Neural progenitor cell (in vitro differentiated cells): ENCODE results near the gene INTS6L. TPM values are rescaled to one million over a fixed set of nuclear protein-coding genes. Genes with fewer than 3 reads are reported as not detected.

Experiments used
- DNase-seq: peaks from one replicate; pipeline ENCODE4 v3.0.0-alpha.2; 2016; ENCODE audit warnings: low spot score
- H2AFZ ChIP-seq: fragments of 200-600 bp; sonication (generic); replicated peaks from 2 replicates; pipeline ENCODE4 v1.6.1; 2016; ENCODE audit warnings: antibody characterized with exemption
- H3F3A ChIP-seq: fragments of 200-600 bp; sonication (generic); 2 replicates; pipeline ENCODE4 v1.6.1; 2016; ENCODE audit warnings: antibody characterized with exemption, low read depth
- H3K27ac ChIP-seq: fragments of 200-600 bp; sonication (generic); 2 replicates; pipeline ENCODE4 v1.5.1; 2016; ENCODE audit warnings: mild to moderate bottlenecking
- H3K27me3 ChIP-seq: fragments of 200-600 bp; sonication (generic); 2 replicates; pipeline ENCODE4 v1.6.1; 2016; ENCODE audit warnings: mild to moderate bottlenecking, moderate library complexity
- H3K36me3 ChIP-seq: fragments of 200-600 bp; sonication (generic); 2 replicates; pipeline ENCODE4 v1.5.1; 2016
- H3K4me1 ChIP-seq: fragments of 200-600 bp; sonication (generic); 2 replicates; pipeline ENCODE4 v1.6.1; 2016; ENCODE audit warnings: mixed run types
- H3K4me2 ChIP-seq: fragments of 200-600 bp; sonication (generic); 2 replicates; pipeline ENCODE4 v1.6.1; 2016
- H3K4me3 ChIP-seq: fragments of 200-600 bp; sonication (generic); 2 replicates; pipeline ENCODE4 v1.5.1; 2016
- H3K79me2 ChIP-seq: fragments of 200-600 bp; sonication (generic); 2 replicates; pipeline ENCODE4 v1.6.1; 2016; ENCODE audit warnings: low read depth
- H3K9ac ChIP-seq: fragments of 200-600 bp; sonication (generic); 2 replicates; pipeline ENCODE4 v1.6.1; 2016
- H3K9me3 ChIP-seq: fragments of 200-600 bp; sonication (generic); 2 replicates; pipeline ENCODE4 v1.5.1; 2016; ENCODE audit warnings: low read depth
- H4K20me1 ChIP-seq: fragments of 200-600 bp; sonication (generic); 2 replicates; pipeline ENCODE4 v1.6.1; 2016; ENCODE audit warnings: low read depth
- H3K27ac Mint-ChIP-seq: 3 replicates; pipeline ENCODE4 v1.8.0; 2021; ENCODE audit warnings: mixed read lengths
- H3K27me3 Mint-ChIP-seq: 2 replicates; pipeline ENCODE4 v1.8.0; 2022; ENCODE audit warnings: low read depth, mild to moderate bottlenecking, inconsistent platforms, moderate library complexity, mixed read lengths; ENCODE audit not compliant: insufficient read depth
- H3K36me3 Mint-ChIP-seq: 3 replicates; pipeline ENCODE4 v1.8.0; 2021; ENCODE audit warnings: mixed read lengths
- H3K4me1 Mint-ChIP-seq: 3 replicates; pipeline ENCODE4 v1.8.0; 2021; ENCODE audit warnings: mixed read lengths
- H3K4me3 Mint-ChIP-seq: 3 replicates; pipeline ENCODE4 v1.8.0; 2021; ENCODE audit warnings: mild to moderate bottlenecking, moderate library complexity, mixed read lengths
- H3K9me3 Mint-ChIP-seq: 3 replicates; pipeline ENCODE4 v1.8.0; 2020; ENCODE audit warnings: mixed read lengths
- CTCF ChIP-seq: fragments of 200-600 bp; sonication (generic); IDR thresholded peaks from 2 replicates; pipeline ENCODE4 v1.5.1; 2017; ENCODE audit warnings: antibody characterized with exemption, mild to moderate bottlenecking
- EZH2 ChIP-seq: fragments of 200-600 bp; sonication (generic); IDR thresholded peaks from 2 replicates; pipeline ENCODE4 v1.6.1; 2017; ENCODE audit warnings: antibody characterized with exemption, mild to moderate bottlenecking, moderate library complexity
- EZH2phosphoT487 ChIP-seq: fragments of 200-600 bp; sonication (generic); IDR thresholded peaks from 2 replicates; pipeline ENCODE4 v1.6.1; 2017; ENCODE audit warnings: antibody characterized with exemption
- total RNA-seq: library from RNA; depleted of rRNA; stranded (reverse); fragments of >200 nt; gene quantifications from 2 replicates; pipeline ENCODE4 v1.2.3, GENCODE V29; 2015; ENCODE audit warnings: low replicate concordance

Gene INTS6L
- total RNA-seq, 1 donor from 2014 or later, result 18.3 TPM

GRCh38 chrX:135516376-135516775 is 4.1 kb upstream of the INTS6L start:
- H3K4me2 ChIP-seq, result no peak overlapping the region
- H3K27me3 ChIP-seq, result no peaks in the 10 kb centered on the region
- H3K27ac ChIP-seq, result no peak overlapping the region
- H3K27ac Mint-ChIP-seq, result no peak overlapping the region
- H3K9me3 ChIP-seq, result no peaks in the 10 kb centered on the region
- H4K20me1 ChIP-seq, result no peaks in the 10 kb centered on the region
- H3F3A ChIP-seq, result peaks cover 3% of the 10 kb centered on the region
- no peak overlapping the region for H3K9ac ChIP-seq
- DNase-seq, result peak; percentile 4
- no peak overlapping the region for H3K4me3 ChIP-seq
- H3K27me3 Mint-ChIP-seq, result peaks cover 3% of the 10 kb centered on the region
- no peak overlapping the region for H3K4me3 Mint-ChIP-seq
- no peaks in the 10 kb centered on the region for H3K79me2 ChIP-seq
- H2AFZ ChIP-seq, result no peak overlapping the region
- no peaks in the 10 kb centered on the region for H3K36me3 ChIP-seq
- TF ChIP-seq EZH2phosphoT487 (no peak), CTCF (peak; percentile 16)
- peaks cover 3% of the 10 kb centered on the region for H3K9me3 Mint-ChIP-seq
- H3K36me3 Mint-ChIP-seq, result no peaks in the 10 kb centered on the region
- H3K4me1 Mint-ChIP-seq, result no peaks in the 10 kb centered on the region
- no peaks in the 10 kb centered on the region for H3K4me1 ChIP-seq

- H3K36me3 ChIP-seq, result no peaks in the 10 kb centered on the region
- no peaks in the 10 kb centered on the region for H3K79me2 ChIP-seq
- H3K27me3 Mint-ChIP-seq, result peaks cover 3% of the 10 kb centered on the region
- no peak overlapping the region for H3K4me3 Mint-ChIP-seq
- H3K4me3 ChIP-seq, result no peak overlapping the region
- no peaks in the 10 kb centered on the region for H4K20me1 ChIP-seq
- peaks cover 4% of the 10 kb centered on the region for H3K4me1 ChIP-seq
- no peaks in the 10 kb centered on the region for H3K27me3 ChIP-seq
- no peak overlapping the region for H3K9ac ChIP-seq
- no peak overlapping the region for H2AFZ ChIP-seq
- no peaks in the 10 kb centered on the region for H3K36me3 Mint-ChIP-seq
- peaks cover 3% of the 10 kb centered on the region for H3K9me3 Mint-ChIP-seq
- H3K27ac Mint-ChIP-seq, result no peak overlapping the region
- peaks cover 7% of the 10 kb centered on the region for H3K4me1 Mint-ChIP-seq
- no peak for DNase-seq
- peaks cover 3% of the 10 kb centered on the region for H3F3A ChIP-seq
- no peak overlapping the region for H3K27ac ChIP-seq
- H3K4me2 ChIP-seq, result no peak overlapping the region
- H3K9me3 ChIP-seq, result no peaks in the 10 kb centered on the region
- TF ChIP-seq CTCF (no peak), EZH2 (no peak)
These were observed 2.3 kb upstream of the INTS6L start for GRCh38 chrX:135518161-135518560.

GRCh38 chrX:135520022-135520552 is 373 bp upstream of the INTS6L start:
- Histone ChIP-seq H3K27me3 (no peaks in the 10 kb centered on the region), H3K4me2 (peak overlapping the region; percentile 70), H3K4me3 (peak overlapping the region; percentile 73), H4K20me1 (no peaks in the 10 kb centered on the region), H3K27ac (no peak overlapping the region), H3K79me2 (no peaks in the 10 kb centered on the region), H3K9ac (no peak overlapping the region), H3F3A (peaks cover 3% of the 10 kb centered on the region), H2AFZ (peak overlapping the region; percentile 70), H3K9me3 (no peaks in the 10 kb centered on the region), H3K36me3 (no peaks in the 10 kb centered on the region), H3K4me1 (peaks cover 12% of the 10 kb centered on the region)
- H3K27ac Mint-ChIP-seq, result peak overlapping the region; percentile 99
- TF ChIP-seq EZH2, result no peak
- no peak for TF ChIP-seq EZH2phosphoT487
- TF ChIP-seq CTCF, result no peak
- no peaks in the 10 kb centered on the region for H3K36me3 Mint-ChIP-seq
- H3K9me3 Mint-ChIP-seq, result peaks cover 3% of the 10 kb centered on the region
- H3K4me1 Mint-ChIP-seq, result peaks cover 20% of the 10 kb centered on the region
- peaks cover 3% of the 10 kb centered on the region for H3K27me3 Mint-ChIP-seq
- DNase-seq, result peak; percentile 16
- peak overlapping the region; percentile 97 for H3K4me3 Mint-ChIP-seq
